CD4-positive, alpha-beta T cell treated with Interleukin-4 for 4 hours (primary cell): Measurements from ENCODE around the gene DLX2.
"Not testable (repeated sequence)": the region's sequence is repeated elsewhere in the genome, so short reads cannot be mapped to it uniquely, and the experiment has no call there.

ENCODE experiments used
- DNase-seq: peaks from one replicate; pipeline ENCODE4 v3.0.0-alpha.2; 2020

DLX2 gene

GRCh38 chr2:172081221-172082022 lies 21.3 kb downstream of the DLX2 start:
- no peak for DNase-seq

GRCh38 chr2:172080641-172081220 lies 22.0 kb downstream of the DLX2 start:
- DNase-seq, result no peak

GRCh38 chr2:172079838-172080640 lies 22.7 kb downstream of the DLX2 start:
- no peak for DNase-seq

- DNase-seq, result no peak
Observed at GRCh38 chr2:172079416-172079815, 23.3 kb downstream of the DLX2 start.

GRCh38 chr2:172074254-172074653 lies 28.4 kb downstream of the DLX2 start:
- no peak for DNase-seq

GRCh38 chr2:172073518-172073917 lies 29.2 kb downstream of the DLX2 start:
- DNase-seq, result no peak

- no peak for DNase-seq
Observed at GRCh38 chr2:172072706-172073105, 30.0 kb downstream of the DLX2 start.

GRCh38 chr2:172072303-172072702 lies 30.4 kb downstream of the DLX2 start:
- DNase-seq, result no peak

GRCh38 chr2:172070936-172071335 lies 31.8 kb downstream of the DLX2 start:
- no peak for DNase-seq

- not testable (repeated sequence) for DNase-seq
Observed at GRCh38 chr2:172067905-172068304, 34.8 kb downstream of the DLX2 start.

- no peak for DNase-seq
Observed at GRCh38 chr2:172066394-172066886, 36.3 kb downstream of the DLX2 start.

GRCh38 chr2:172065111-172065510 lies 37.6 kb downstream of the DLX2 start:
- DNase-seq, result no peak

- no peak for DNase-seq
Observed at GRCh38 chr2:172063446-172063845, 39.3 kb downstream of the DLX2 start.

GRCh38 chr2:172062402-172063004 lies 40.2 kb downstream of the DLX2 start:
- DNase-seq, result no peak

- not testable (repeated sequence) for DNase-seq
Observed at GRCh38 chr2:172060118-172060517, 42.6 kb downstream of the DLX2 start.

- DNase-seq, result no peak
Observed at GRCh38 chr2:172058660-172059059, 44.0 kb downstream of the DLX2 start.

- DNase-seq, result no peak
Observed at GRCh38 chr2:172056293-172056692, 46.4 kb downstream of the DLX2 start.

- no peak for DNase-seq
Observed at GRCh38 chr2:172053486-172053885, 49.2 kb downstream of the DLX2 start.

- no peak for DNase-seq
Observed at GRCh38 chr2:172052000-172052983, 50.4 kb downstream of the DLX2 start.

GRCh38 chr2:172050479-172051125 lies 52.1 kb downstream of the DLX2 start:
- no peak for DNase-seq

GRCh38 chr2:172049567-172050120 lies 53.1 kb downstream of the DLX2 start:
- no peak for DNase-seq
